ENCODE results near the gene ARHGAP29. TPM values are rescaled to one million over a fixed set of nuclear protein-coding genes. Genes with fewer than 3 reads are reported as not detected.

Gene ARHGAP29
- total and polyA plus RNA-seq, 2 experiments from 2014 or later, result 4.6 to 6.9 TPM

- TF ChIP-seq, protein P1, sequence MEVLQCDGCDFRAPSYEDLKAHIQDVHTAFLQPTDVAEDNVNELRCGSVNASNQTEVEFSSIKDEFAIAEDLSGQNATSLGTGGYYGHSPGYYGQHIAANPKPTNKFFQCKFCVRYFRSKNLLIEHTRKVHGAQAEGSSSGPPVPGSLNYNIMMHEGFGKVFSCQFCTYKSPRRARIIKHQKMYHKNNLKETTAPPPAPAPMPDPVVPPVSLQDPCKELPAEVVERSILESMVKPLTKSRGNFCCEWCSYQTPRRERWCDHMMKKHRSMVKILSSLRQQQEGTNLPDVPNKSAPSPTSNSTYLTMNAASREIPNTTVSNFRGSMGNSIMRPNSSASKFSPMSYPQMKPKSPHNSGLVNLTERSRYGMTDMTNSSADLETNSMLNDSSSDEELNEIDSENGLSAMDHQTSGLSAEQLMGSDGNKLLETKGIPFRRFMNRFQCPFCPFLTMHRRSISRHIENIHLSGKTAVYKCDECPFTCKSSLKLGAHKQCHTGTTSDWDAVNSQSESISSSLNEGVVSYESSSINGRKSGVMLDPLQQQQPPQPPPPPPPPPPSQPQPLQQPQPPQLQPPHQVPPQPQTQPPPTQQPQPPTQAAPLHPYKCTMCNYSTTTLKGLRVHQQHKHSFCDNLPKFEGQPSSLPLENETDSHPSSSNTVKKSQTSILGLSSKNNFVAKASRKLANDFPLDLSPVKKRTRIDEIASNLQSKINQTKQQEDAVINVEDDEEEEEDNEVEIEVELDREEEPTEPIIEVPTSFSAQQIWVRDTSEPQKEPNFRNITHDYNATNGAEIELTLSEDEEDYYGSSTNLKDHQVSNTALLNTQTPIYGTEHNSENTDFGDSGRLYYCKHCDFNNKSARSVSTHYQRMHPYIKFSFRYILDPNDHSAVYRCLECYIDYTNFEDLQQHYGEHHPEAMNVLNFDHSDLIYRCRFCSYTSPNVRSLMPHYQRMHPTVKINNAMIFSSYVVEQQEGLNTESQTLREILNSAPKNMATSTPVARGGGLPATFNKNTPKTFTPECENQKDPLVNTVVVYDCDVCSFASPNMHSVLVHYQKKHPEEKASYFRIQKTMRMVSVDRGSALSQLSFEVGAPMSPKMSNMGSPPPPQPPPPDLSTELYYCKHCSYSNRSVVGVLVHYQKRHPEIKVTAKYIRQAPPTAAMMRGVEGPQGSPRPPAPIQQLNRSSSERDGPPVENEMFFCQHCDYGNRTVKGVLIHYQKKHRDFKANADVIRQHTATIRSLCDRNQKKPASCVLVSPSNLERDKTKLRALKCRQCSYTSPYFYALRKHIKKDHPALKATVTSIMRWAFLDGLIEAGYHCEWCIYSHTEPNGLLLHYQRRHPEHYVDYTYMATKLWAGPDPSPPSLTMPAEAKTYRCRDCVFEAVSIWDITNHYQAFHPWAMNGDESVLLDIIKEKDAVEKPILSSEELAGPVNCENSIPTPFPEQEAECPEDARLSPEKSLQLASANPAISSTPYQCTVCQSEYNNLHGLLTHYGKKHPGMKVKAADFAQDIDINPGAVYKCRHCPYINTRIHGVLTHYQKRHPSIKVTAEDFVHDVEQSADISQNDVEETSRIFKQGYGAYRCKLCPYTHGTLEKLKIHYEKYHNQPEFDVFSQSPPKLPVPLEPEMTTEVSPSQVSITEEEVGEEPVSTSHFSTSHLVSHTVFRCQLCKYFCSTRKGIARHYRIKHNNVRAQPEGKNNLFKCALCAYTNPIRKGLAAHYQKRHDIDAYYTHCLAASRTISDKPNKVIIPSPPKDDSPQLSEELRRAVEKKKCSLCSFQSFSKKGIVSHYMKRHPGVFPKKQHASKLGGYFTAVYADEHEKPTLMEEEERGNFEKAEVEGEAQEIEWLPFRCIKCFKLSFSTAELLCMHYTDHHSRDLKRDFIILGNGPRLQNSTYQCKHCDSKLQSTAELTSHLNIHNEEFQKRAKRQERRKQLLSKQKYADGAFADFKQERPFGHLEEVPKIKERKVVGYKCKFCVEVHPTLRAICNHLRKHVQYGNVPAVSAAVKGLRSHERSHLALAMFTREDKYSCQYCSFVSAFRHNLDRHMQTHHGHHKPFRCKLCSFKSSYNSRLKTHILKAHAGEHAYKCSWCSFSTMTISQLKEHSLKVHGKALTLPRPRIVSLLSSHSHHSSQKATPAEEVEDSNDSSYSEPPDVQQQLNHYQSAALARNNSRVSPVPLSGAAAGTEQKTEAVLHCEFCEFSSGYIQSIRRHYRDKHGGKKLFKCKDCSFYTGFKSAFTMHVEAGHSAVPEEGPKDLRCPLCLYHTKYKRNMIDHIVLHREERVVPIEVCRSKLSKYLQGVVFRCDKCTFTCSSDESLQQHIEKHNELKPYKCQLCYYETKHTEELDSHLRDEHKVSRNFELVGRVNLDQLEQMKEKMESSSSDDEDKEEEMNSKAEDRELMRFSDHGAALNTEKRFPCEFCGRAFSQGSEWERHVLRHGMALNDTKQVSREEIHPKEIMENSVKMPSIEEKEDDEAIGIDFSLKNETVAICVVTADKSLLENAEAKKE (CRISPR knock-in tag; IDR thresholded peaks at IDR 0.05), result no peak
- peak; percentile 79 for TF ChIP-seq NANOG (IDR thresholded peaks at IDR 0.05; ENCODE audit: borderline replicate concordance)
Measured at GRCh38 chr1:94259635-94260289, 22.4 kb upstream of the ARHGAP29 start (continued).

GRCh38 chr1:94258873-94259331, 21.5 kb upstream of the ARHGAP29 start:
- Histone ChIP-seq H3K4me3 (no peak overlapping the region), H4K20me1 (replicated peaks; ENCODE audit: insufficient read depth) (peaks cover 8% of the 10 kb centered on the region), H3K9me2 (ENCODE audit: insufficient read depth) (no peaks in the 10 kb centered on the region), H3K4me2 (no peak overlapping the region), H3K27ac (ENCODE audit: low read depth) (no peak overlapping the region), H3K36me3 (ENCODE audit: insufficient read depth) (no peaks in the 10 kb centered on the region), H2AFZ (no peak overlapping the region), H3K27me3 (ENCODE audit: insufficient read depth) (peaks cover 96% of the 10 kb centered on the region), H3K4me1 (ENCODE audit: insufficient read depth) (peaks cover 9% of the 10 kb centered on the region; the same call in 1 of the 2 replicates), H3F3A (replicated peaks; ENCODE audit: low read depth) (no peaks in the 10 kb centered on the region), H3K79me2 (replicated peaks; ENCODE audit: insufficient read depth) (no peaks in the 10 kb centered on the region)
- Mint-ChIP-seq H3K9me3 (no peaks in the 10 kb centered on the region), H3K4me1 (peaks cover 11% of the 10 kb centered on the region), H3K27me3 (ENCODE audit: insufficient read depth, low read depth, poor library complexity) (peaks cover 71% of the 10 kb centered on the region), H3K4me3 (no peak overlapping the region), H3K27ac (no peak overlapping the region), H3K36me3 (ENCODE audit: low read depth) (no peaks in the 10 kb centered on the region)
- DNase-seq (ENCODE audit: low spot score) (no peak), ATAC-seq (no peak)
- TF ChIP-seq STAT1 (IDR thresholded peaks at IDR 0.05; ENCODE audit: unreplicated experiment), result no peak
- TF ChIP-seq EZH2 (IDR thresholded peaks at IDR 0.05; ENCODE audit: low read depth, unreplicated experiment), result no peak
- TF ChIP-seq REST (IDR thresholded peaks at IDR 0.05; ENCODE audit: unreplicated experiment), result no peak
- no peak for TF ChIP-seq JUNB (IDR thresholded peaks at IDR 0.05; ENCODE audit: unreplicated experiment)
- no peak for TF ChIP-seq ZNF331 (CRISPR knock-in tag; IDR thresholded peaks at IDR 0.05; ENCODE audit: low read depth)
- TF ChIP-seq ZNF114 (CRISPR knock-in tag; IDR thresholded peaks at IDR 0.05), result no peak

Measured in GM23338 (cell line).